Astrocyte (in vitro differentiated cells and primary cell): ENCODE results near the gene SCPEP1.
"Not testable (repeated sequence)": the region's sequence is repeated elsewhere in the genome, so short reads cannot be mapped to it uniquely, and the experiment has no call there.

Experiments
- EZH2 ChIP-seq: IDR thresholded peaks from 2 replicates; pipeline ENCODE4 v1.6.1; 2012; ENCODE audit warnings: mild to moderate bottlenecking, low read length, inconsistent platforms; ENCODE audit not compliant: insufficient read depth
- TF ChIP-seq, protein P1 (sequence below): IDR thresholded peaks from 2 replicates; pipeline ENCODE4 v1.5.1; 2011; ENCODE audit warnings: low read depth, mild to moderate bottlenecking, inconsistent platforms, low read length, moderate library complexity; ENCODE audit not compliant: insufficient read depth

DNA sequence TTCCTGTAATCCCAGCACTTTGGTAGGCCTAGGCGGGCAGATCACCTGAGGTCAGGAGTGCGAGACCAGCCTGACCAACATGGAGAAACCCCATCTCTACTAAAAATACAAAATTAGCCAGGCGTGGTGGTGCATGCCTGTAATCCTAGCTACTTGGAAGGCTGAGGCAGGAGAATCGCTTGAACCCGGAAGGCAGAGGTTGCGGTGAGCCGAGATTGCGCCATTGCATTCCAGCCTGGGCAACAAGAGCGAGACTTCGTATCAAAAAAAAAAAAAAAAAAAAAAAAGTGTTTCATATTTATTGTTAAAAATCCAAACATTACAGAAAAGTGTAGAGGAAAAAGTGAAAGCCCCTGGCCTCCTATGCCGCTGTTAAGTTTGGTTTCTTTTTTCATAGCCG, 2.6 kb downstream of the SCPEP1 start:
- TF ChIP-seq, protein P1, sequence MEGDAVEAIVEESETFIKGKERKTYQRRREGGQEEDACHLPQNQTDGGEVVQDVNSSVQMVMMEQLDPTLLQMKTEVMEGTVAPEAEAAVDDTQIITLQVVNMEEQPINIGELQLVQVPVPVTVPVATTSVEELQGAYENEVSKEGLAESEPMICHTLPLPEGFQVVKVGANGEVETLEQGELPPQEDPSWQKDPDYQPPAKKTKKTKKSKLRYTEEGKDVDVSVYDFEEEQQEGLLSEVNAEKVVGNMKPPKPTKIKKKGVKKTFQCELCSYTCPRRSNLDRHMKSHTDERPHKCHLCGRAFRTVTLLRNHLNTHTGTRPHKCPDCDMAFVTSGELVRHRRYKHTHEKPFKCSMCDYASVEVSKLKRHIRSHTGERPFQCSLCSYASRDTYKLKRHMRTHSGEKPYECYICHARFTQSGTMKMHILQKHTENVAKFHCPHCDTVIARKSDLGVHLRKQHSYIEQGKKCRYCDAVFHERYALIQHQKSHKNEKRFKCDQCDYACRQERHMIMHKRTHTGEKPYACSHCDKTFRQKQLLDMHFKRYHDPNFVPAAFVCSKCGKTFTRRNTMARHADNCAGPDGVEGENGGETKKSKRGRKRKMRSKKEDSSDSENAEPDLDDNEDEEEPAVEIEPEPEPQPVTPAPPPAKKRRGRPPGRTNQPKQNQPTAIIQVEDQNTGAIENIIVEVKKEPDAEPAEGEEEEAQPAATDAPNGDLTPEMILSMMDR: not testable (repeated sequence)
- TF ChIP-seq EZH2: not testable (repeated sequence)
